Fibroblast of lung (primary cell): ENCODE measurements around the gene KCMF1. TPM values are rescaled to one million over a fixed set of nuclear protein-coding genes. Genes with fewer than 3 reads are reported as not detected.

ENCODE experiments used
- DNase-seq, 2 donors: peaks; one replicate each; pipeline versions ENCODE4 v3.0.0 to v3.0.0-alpha.2; 2010; ENCODE audit warnings: low read depth in 2 of 2
- H2AFZ ChIP-seq: 2 replicates; pipeline ENCODE4 v1.5.1; 2012; ENCODE audit warnings: low read length, control low read depth, inconsistent platforms
- H3K27ac ChIP-seq: 2 replicates; pipeline ENCODE4 v1.5.1; 2011; ENCODE audit warnings: low read length, control low read depth; ENCODE audit not compliant: insufficient read depth
- H3K27me3 ChIP-seq: 2 replicates; pipeline ENCODE4 v1.5.1; 2011; ENCODE audit warnings: mild to moderate bottlenecking, low read length; ENCODE audit not compliant: control insufficient read depth, insufficient read depth
- H3K36me3 ChIP-seq: 2 replicates; pipeline ENCODE4 v1.5.1; 2011; ENCODE audit warnings: low read length; ENCODE audit not compliant: control insufficient read depth, insufficient read depth
- H3K4me1 ChIP-seq: 2 replicates; pipeline ENCODE4 v1.5.1; 2011; ENCODE audit warnings: low read length; ENCODE audit not compliant: control insufficient read depth, insufficient read depth; ENCODE audit errors: extremely low read depth
- H3K4me2 ChIP-seq: 2 replicates; pipeline ENCODE4 v1.5.1; 2011; ENCODE audit warnings: low read length, control low read depth; ENCODE audit not compliant: insufficient read depth; ENCODE audit errors: extremely low read depth
- H3K4me3 ChIP-seq, 4 experiments: fragments of 200-600 bp in 1 of 4; sonication (generic) in 1 of 4; replicated peaks in 1 of 4; 2 replicates each; pipeline ENCODE4 v1.5.1; 2011 to 2016; ENCODE audit warnings: low read length in 4 of 4, low read depth in 3 of 4, mild to moderate bottlenecking in 3 of 4, control low read depth in 2 of 4, inconsistent platforms in 1 of 4, mixed read lengths in 1 of 4; ENCODE audit not compliant: insufficient read depth in 1 of 4; ENCODE audit errors: control extremely low read depth in 1 of 4
- H3K79me2 ChIP-seq: 2 replicates; pipeline ENCODE4 v1.5.1; 2012; ENCODE audit warnings: mild to moderate bottlenecking, low read length, inconsistent platforms; ENCODE audit not compliant: control insufficient read depth, insufficient read depth
- H3K9ac ChIP-seq: 2 replicates; pipeline ENCODE4 v1.5.1; 2011; ENCODE audit warnings: mild to moderate bottlenecking, low read length, control low read depth; ENCODE audit not compliant: insufficient read depth
- H3K9me3 ChIP-seq: 2 replicates; pipeline ENCODE4 v1.5.1; 2012; ENCODE audit warnings: low read depth, low read length; ENCODE audit not compliant: control insufficient read depth, insufficient read depth
- H4K20me1 ChIP-seq: 2 replicates; pipeline ENCODE4 v1.5.1; 2011; ENCODE audit warnings: low read length; ENCODE audit not compliant: control insufficient read depth, insufficient read depth; ENCODE audit errors: extremely low read depth
- CTCF ChIP-seq, 2 donors: IDR thresholded peaks in 1 of 2; conservative IDR thresholded peaks in 1 of 2; 1 replicate in 1 of 2; 2 replicates in 1 of 2; pipeline ENCODE4 v1.5.1; 2011 to 2012; ENCODE audit warnings: low read length in 2 of 2, control low read depth in 1 of 2, inconsistent platforms in 1 of 2, low read depth in 1 of 2, mild to moderate bottlenecking in 1 of 2
- EZH2 ChIP-seq: IDR thresholded peaks from 2 replicates; pipeline ENCODE4 v1.5.1; 2012; ENCODE audit warnings: low read length, control low read depth, mild to moderate bottlenecking; ENCODE audit errors: missing control alignments
- polyA plus RNA-seq, 2 donors: library from polyadenylated mRNA; depleted of rRNA in 1 of 2; stranded (reverse) in 1 of 2; unstranded in 1 of 2; fragments of >200 nt; gene quantifications; 2 replicates each; pipeline ENCODE4 v1.2.1, GENCODE V29; 2011 to 2012; ENCODE audit warnings: missing spikeins in 1 of 2
- total RNA-seq: library from RNA; depleted of rRNA; stranded (reverse); fragments of >200 nt; gene quantifications from 2 replicates; pipeline ENCODE4 v1.2.1, GENCODE V29; 2014

The KCMF1 gene
- total and polyA plus RNA-seq, 2 donors (not counting 1 experiment from before 2014, with no cell fraction given) = 61.8 to 120 TPM

GRCh38 chr2:85016446-85016845 lies 45.5 kb downstream of the KCMF1 start:
- Histone ChIP-seq H3K36me3 (no peaks in the 10 kb centered on the region), H3K79me2 (peaks cover 83% of the 10 kb centered on the region), H3K27ac (peak overlapping the region; percentile 19), H4K20me1 (no peaks in the 10 kb centered on the region), H3K27me3 (no peaks in the 10 kb centered on the region), H2AFZ (no peak overlapping the region), H3K9me3 (no peaks in the 10 kb centered on the region), H3K4me3 (no peak overlapping the region), H3K4me2 (no peak overlapping the region), H3K4me1 (peaks cover 7% of the 10 kb centered on the region), H3K9ac (no peak overlapping the region)
- TF ChIP-seq CTCF (conservative IDR thresholded peaks at IDR 0.05 in 1 of 2, IDR thresholded peaks at IDR 0.05 in 1 of 2; ENCODE audit: low read depth in 1 of 2, low read length in 2 of 2) (no peak), EZH2 (no peak)
- DNase-seq = peak in 1 of 2 donors; percentile 15

- Histone ChIP-seq H3K79me2 (peaks cover 83% of the 10 kb centered on the region), H3K4me3 (no peak overlapping the region), H3K4me2 (no peak overlapping the region), H3K9ac (no peak overlapping the region), H4K20me1 (no peaks in the 10 kb centered on the region), H3K9me3 (no peaks in the 10 kb centered on the region), H3K4me1 (peaks cover 7% of the 10 kb centered on the region), H2AFZ (no peak overlapping the region), H3K36me3 (no peaks in the 10 kb centered on the region), H3K27me3 (no peaks in the 10 kb centered on the region), H3K27ac (no peak overlapping the region)
- peak in 1 of 2 donors; percentile 38 for TF ChIP-seq CTCF (conservative IDR thresholded peaks at IDR 0.05 in 1 of 2, IDR thresholded peaks at IDR 0.05 in 1 of 2; ENCODE audit: low read depth in 1 of 2, low read length in 2 of 2)
- no peak for TF ChIP-seq EZH2
- peak in 1 of 2 donors; percentile 57 for DNase-seq
Measured at GRCh38 chr2:85017411-85018048, 46.6 kb downstream of the KCMF1 start.

GRCh38 chr2:85018049-85018447 lies 47.1 kb downstream of the KCMF1 start:
- H3K27me3 ChIP-seq = no peaks in the 10 kb centered on the region
- peak in 1 of 2 donors; percentile 28 for DNase-seq
- TF ChIP-seq EZH2 (no peak), CTCF (conservative IDR thresholded peaks at IDR 0.05 in 1 of 2, IDR thresholded peaks at IDR 0.05 in 1 of 2; ENCODE audit: low read depth in 1 of 2, low read length in 2 of 2) (no peak)
- H2AFZ ChIP-seq = no peak overlapping the region
- H3K9ac ChIP-seq = no peak overlapping the region
- no peaks in the 10 kb centered on the region for H3K36me3 ChIP-seq
- no peak overlapping the region for H3K4me2 ChIP-seq
- H3K4me1 ChIP-seq = peaks cover 7% of the 10 kb centered on the region
- H3K4me3 ChIP-seq = no peak overlapping the region
- H3K27ac ChIP-seq = no peak overlapping the region
- no peaks in the 10 kb centered on the region for H3K9me3 ChIP-seq
- H3K79me2 ChIP-seq = peaks cover 78% of the 10 kb centered on the region
- no peaks in the 10 kb centered on the region for H4K20me1 ChIP-seq
